ENCODE data around the gene ASTL.

The ASTL gene

DNA sequence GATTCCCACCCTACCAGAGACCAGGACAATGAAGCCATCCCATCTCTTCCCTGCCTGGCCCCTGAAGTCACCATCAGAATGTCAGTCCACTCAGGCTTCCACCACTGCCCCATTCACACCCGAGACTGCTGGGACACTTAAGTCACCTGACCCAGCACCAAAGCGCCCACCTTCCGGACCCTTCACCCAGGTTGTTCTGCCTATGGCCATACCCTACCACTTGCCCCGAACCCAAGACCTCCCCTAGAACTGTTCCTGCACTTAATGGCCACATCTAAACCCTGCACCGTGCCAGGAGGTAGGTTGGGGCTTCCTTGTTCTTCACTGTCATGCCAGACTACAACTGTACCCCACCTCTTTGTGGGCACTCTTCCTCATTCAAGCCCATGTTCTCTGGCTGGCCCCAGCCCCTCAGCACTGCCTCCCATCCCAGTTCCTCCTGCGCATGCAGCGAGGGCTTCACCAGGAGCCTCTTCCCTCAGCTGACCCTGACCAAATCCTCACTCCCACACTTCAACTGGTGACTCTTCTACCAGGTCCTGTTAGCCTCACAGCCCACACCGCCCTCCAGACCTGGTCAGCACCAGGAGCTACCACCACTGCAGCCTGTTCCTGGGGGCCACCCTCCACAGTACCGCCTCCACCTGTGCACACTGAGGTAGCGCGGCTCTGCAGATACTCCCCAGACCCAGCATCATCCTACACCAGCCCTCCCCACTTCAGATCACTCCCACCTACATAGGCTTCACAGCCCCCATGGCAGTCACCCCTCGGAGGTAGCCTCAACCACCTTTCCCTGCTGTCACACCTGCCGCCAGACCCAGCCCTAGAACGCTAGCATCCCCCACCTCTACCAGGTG lies 13.7 kb downstream of the ASTL start:
- DNase-seq = no peak

DNA sequence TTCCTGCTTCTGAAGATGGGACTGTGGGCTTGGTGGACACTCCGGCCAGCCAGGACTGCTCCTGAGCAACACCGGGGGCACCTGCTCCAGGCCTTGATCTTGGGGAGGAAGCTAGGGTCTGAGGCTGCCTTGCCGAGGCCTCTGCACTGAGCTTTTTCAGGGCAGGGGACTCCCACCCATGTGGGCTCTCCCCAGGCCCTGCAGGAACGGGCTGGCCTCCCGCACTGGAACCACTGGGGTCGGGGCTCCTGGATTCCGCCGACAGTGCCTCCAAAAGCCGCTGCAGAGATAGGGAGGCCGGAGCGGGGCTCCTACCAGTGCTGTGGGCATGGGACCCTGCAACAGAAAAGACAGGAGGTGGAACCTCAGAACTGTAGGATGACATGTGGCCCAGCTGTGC lies 14.4 kb downstream of the ASTL start:
- no peak for DNase-seq

GRCh38 chr2:96123290-96123689 lies 15.0 kb downstream of the ASTL start:
- no peak for DNase-seq

- DNase-seq = no peak
These were observed 15.9 kb downstream of the ASTL start for GRCh38 chr2:96122391-96122790.

- no peak for DNase-seq
These were observed 16.9 kb downstream of the ASTL start for GRCh38 chr2:96121414-96121813.

DNA sequence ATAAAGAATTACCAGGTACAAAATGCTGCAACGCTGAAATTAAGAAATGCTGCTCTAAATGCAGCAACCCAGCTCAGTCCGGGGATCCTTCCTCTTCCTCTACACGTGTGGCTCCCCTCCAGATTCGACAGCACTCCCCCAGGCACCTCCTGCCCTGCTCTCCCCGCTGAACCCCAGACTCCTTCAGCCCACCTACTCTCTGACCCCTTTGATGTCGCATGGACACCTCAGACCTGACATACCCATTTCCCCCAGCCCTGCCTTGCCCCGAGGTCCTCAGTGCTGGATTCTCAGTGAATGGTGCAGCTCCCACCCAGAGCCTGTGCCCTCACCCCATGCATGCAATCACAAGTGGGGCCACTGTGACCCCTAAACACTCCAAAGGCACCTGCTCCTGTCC lies 17.3 kb downstream of the ASTL start:
- no peak for DNase-seq

- no peak for DNase-seq
These were observed 18.1 kb downstream of the ASTL start for GRCh38 chr2:96120091-96120720.

DNA sequence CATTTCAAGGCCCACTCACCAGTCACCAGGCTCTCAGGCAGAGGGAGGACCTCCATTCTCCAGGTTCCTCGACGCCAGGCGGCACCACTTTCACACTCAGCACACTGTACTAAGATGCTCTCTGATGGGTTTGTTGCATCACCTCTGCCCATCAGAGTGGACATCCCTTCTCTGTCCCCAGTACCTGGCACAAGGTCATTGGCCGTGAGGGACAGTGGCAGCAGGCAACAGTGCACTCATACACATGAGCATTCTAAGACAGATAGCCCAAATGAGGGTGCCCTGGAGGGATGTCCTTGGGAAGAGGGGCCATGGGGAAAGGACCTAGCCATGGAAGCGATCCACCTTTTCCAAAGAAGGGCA lies 18.9 kb downstream of the ASTL start:
- DNase-seq = no peak

GRCh38 chr2:96118698-96119388 lies 19.5 kb downstream of the ASTL start:
- DNase-seq = no peak

DNA sequence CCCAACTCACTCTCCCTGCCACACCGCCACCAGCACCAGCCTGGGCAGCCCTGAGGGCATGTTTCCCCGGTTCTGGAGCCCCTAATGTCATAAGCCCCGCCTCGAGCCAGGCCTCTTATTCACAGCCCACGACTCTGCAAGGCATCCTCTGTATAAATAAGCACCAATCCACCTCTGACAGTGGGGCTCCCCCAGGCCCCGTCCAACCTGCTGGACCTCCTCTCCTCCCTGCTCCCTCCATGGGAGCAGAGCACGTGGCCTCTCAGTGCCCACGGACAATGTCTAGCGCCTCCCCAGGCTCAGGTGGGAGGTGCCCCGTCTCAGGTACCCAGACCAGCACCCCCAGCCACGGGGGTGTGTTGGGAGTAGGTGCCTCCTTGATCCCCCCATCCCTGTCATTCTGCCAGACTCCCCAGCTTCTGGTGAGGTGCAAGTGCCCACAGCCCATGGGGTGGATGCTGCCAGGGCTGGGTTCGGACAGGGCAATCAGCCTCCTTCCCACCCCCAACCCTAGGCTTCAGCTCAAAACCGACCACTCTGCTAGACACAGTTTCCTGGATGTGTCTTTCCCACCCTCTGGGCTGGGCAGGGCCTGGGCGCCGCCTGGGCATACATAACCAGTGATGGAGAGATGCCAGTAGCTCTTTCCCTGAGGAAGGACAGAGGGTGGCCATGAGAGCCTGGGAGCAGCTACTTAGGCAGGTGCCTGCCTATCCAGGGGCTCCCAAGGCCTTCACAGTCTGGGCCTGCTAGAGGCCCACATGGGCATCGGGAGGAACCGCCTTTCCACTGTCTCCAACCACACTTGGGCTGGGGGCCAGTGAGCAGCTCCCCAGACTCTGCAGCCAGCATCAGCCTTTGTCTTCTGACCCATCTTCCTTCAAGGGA lies 20.4 kb downstream of the ASTL start:
- DNase-seq = no peak

DNA sequence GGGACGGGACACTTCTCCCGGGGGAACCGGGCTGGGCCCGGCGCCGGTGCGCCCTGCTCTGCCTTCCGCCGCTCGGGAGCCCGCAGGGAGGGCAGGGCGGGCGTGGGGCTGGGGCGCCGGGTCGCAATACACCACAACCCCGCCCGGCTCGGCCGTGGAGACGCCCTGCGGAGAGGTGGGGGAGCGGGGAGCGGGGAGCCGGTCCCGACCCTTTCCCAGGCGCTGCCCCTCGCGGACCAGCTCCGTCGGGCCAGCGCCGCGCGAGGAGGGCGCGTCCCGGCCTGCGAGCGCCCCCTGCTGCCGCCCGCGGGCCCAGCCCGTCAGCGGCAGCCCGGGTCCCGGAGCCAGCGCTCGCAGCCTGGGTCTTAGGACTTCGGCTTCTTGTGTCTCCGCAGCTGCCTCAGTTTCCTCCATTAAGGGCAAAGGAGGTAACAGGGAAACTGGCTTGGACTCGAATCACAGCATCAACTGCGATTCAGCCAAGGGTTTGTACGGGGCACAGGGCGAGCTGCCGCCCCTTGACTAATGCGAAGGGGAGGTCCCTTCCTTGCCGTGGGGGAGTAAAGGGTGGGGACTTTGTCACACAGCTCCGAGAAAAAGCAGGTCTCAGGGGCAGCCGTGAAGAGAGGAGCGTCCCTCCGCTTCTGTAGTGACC lies 21.3 kb downstream of the ASTL start:
- DNase-seq = peak; percentile 42 to 48

- peak; percentile 83 to 85 for DNase-seq
These were observed 21.9 kb downstream of the ASTL start, which contains the start of gene ADRA2B for GRCh38 chr2:96116424-96116878. ADRA2B (minus strand) TSS chr2:96116571; CDS start chr2:96116149, 422 bp downstream.

GRCh38 chr2:96115631-96116423 lies 22.5 kb downstream of the ASTL start:
- DNase-seq = no peak

DNA sequence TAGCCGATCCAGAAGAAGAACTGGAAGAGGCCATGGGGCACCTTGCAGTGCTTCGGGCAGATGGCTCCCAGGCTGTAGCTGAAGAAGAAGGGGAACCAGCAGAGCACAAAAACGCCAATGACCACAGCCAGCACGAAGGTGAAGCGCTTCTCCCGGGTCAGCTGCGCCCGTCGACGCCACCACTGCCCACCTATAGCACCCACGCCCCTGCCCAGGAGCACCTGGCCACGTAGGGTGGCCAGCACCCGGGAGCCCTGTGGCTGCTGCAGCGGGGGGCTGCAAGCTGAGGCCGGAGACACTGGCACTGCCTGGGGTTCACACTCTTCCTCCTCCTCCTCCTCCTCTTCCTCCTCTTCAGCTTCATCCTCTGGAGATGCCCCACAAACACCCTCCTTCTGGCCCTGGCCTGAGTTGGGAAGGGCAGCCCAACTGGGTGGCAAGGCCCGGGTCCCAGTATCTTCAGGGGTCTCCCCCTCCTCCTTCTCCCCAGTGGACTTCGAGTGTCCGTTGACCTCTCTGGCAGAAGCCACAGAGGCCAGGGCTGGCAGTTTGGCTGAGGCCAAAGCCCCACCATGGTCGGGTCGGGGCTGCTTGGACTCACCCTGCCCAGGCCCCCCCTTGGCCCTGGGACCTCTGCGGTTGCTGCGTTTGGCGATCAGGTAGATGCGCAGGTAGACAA lies 23.3 kb downstream of the ASTL start:
- DNase-seq = no peak

- no peak for DNase-seq
These were observed 23.8 kb downstream of the ASTL start for GRCh38 chr2:96114546-96114902.

DNA sequence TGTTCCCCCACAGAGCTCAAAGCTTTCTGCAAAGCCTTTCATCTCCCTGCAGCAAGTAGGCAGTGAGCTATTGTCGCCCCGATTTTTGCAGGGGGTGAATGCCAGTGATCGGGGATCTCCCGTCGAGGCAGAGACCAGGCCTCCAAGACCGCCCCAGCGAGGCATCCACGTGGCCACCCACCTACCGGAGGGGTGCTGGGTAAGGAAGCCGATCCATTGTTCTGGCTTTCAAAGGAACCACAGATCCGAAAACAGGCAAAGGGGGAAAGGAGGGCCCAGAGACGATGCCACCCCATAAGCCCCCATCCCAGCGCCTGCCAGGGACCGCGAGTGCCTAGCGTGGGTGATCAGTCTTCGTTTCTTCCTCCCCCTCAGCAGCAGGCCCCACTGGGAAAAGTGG lies 24.4 kb downstream of the ASTL start:
- no peak for DNase-seq

- DNase-seq = no peak
These were observed 25.0 kb downstream of the ASTL start for GRCh38 chr2:96113367-96113677.

GRCh38 chr2:96112501-96113366 lies 25.6 kb downstream of the ASTL start:
- DNase-seq = no peak

DNA sequence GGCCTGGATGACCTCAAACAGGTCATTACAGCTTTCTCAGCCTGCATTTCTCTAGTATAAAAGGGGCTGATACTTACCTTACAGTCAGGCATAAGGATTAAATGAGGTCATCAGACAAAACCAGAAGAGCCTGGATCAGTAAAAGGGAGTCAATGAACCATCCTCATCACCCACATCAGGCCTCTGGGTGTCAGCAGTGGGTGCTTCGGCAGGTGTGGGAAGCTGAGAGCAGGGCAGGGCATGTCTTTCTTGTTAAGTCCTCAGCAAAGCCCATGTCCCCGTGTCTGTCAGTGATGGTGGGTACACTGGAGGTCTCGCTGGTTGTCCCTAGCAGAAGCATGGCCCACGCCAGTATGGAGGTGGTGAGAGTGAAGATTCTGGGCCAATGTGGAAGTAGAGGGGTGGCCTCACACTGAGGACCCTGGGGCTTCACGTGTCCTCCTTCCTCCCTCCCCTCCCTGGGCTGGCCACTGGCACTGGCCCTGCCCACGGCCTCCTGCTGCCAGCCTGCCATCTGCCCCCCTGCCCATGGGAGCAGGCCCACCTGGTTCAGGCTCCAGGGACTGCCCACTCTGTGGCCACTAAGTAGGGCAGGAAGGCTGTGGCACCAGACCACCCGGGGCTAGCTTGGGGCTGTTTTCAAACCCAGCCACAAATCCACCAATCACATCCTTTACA lies 26.3 kb downstream of the ASTL start:
- DNase-seq = no peak
